HS-5 (cell line): ENCODE results near the gene CMTM4.
A peak's percentile ranks its signal among the peaks of the same experiment; 100 is the strongest.
"Not testable (repeated sequence)": the region's sequence is repeated elsewhere in the genome, so short reads cannot be mapped to it uniquely, and the experiment has no call there.

ENCODE experiments used
- DNase-seq: peaks from one replicate; pipeline ENCODE4 v3.0.0-alpha.2; 2012; ENCODE audit warnings: low read depth

Gene CMTM4

GRCh38 chr16:66673691-66674090 is 22.9 kb downstream of the CMTM4 start:
- DNase-seq, result no peak

GRCh38 chr16:66670691-66671388 is 25.7 kb downstream of the CMTM4 start:
- DNase-seq, result no peak

- peak; percentile 53 for DNase-seq
Observed at GRCh38 chr16:66668777-66669444, 27.6 kb downstream of the CMTM4 start.

- DNase-seq, result no peak
Observed at GRCh38 chr16:66667944-66668343, 28.6 kb downstream of the CMTM4 start.

- no peak for DNase-seq
Observed at GRCh38 chr16:66662445-66663194, 33.9 kb downstream of the CMTM4 start.

GRCh38 chr16:66661671-66662346 is 34.7 kb downstream of the CMTM4 start:
- DNase-seq, result not testable (repeated sequence)

- DNase-seq, result no peak
Observed at GRCh38 chr16:66661210-66661560, 35.4 kb downstream of the CMTM4 start.

- DNase-seq, result peak; percentile 82
Observed at GRCh38 chr16:66660422-66661209, 35.9 kb downstream of the CMTM4 start.

GRCh38 chr16:66658860-66659190 is 37.7 kb downstream of the CMTM4 start:
- DNase-seq, result no peak

- DNase-seq, result no peak
Observed at GRCh38 chr16:66658143-66658859, 38.2 kb downstream of the CMTM4 start.

- no peak for DNase-seq
Observed at GRCh38 chr16:66656547-66656946, 40.0 kb downstream of the CMTM4 start.

- no peak for DNase-seq
Observed at GRCh38 chr16:66653581-66654350, 42.8 kb downstream of the CMTM4 start.

GRCh38 chr16:66652661-66653360 is 43.7 kb downstream of the CMTM4 start:
- no peak for DNase-seq

- no peak for DNase-seq
Observed at GRCh38 chr16:66651965-66652364, 44.6 kb downstream of the CMTM4 start.

- no peak for DNase-seq
Observed at GRCh38 chr16:66651474-66651765, 45.1 kb downstream of the CMTM4 start.

- no peak for DNase-seq
Observed at GRCh38 chr16:66650707-66651473, 45.7 kb downstream of the CMTM4 start.

GRCh38 chr16:66649636-66650205 is 46.8 kb downstream of the CMTM4 start:
- no peak for DNase-seq

GRCh38 chr16:66649167-66649566 is 47.4 kb downstream of the CMTM4 start:
- no peak for DNase-seq

GRCh38 chr16:66647866-66648265 is 48.7 kb downstream of the CMTM4 start:
- DNase-seq, result no peak
